Thymus (tissue), 11 donors: ENCODE data around the gene TSPOAP1. TPM values are rescaled to one million over a fixed set of nuclear protein-coding genes. Genes with fewer than 3 reads are reported as not detected.

ENCODE experiments used
- DNase-seq, 9 donors: peaks; one replicate each; pipeline ENCODE4 v3.0.0-alpha.2; 2013; ENCODE audit warnings: low spot score in 9 of 9, low read depth in 6 of 9, missing footprints in 1 of 9
- H3K27ac ChIP-seq, 2 donors: one replicate each; pipeline ENCODE4 v1.5.1; 2013; ENCODE audit warnings: control low read depth in 1 of 2, low read depth in 1 of 2, low read length in 1 of 2, mild to moderate bottlenecking in 1 of 2, moderate library complexity in 1 of 2
- H3K27me3 ChIP-seq, 2 donors: one replicate each; pipeline ENCODE4 v1.5.1; 2013; ENCODE audit warnings: low read length in 1 of 2; ENCODE audit not compliant: control insufficient read depth in 2 of 2, insufficient read depth in 1 of 2
- H3K36me3 ChIP-seq, 2 donors: one replicate each; pipeline ENCODE4 v1.5.1; 2013; ENCODE audit warnings: low read length in 1 of 2, mild to moderate bottlenecking in 1 of 2, moderate library complexity in 1 of 2; ENCODE audit not compliant: control insufficient read depth in 2 of 2, insufficient read depth in 2 of 2
- H3K4me1 ChIP-seq, 2 donors: one replicate each; pipeline ENCODE4 v1.5.1; 2013; ENCODE audit warnings: low read length in 2 of 2; ENCODE audit not compliant: control insufficient read depth in 2 of 2, insufficient read depth in 2 of 2
- H3K4me3 ChIP-seq, 2 donors: one replicate each; pipeline ENCODE4 v1.5.1; 2013; ENCODE audit warnings: low read length in 2 of 2, control low read depth in 1 of 2, mild to moderate bottlenecking in 1 of 2
- H3K9me3 ChIP-seq, 2 donors: one replicate each; pipeline ENCODE4 v1.5.1; 2013; ENCODE audit warnings: low read length in 1 of 2, mild to moderate bottlenecking in 1 of 2; ENCODE audit not compliant: control insufficient read depth in 2 of 2, insufficient read depth in 1 of 2
- WGBS: extraction: QIAGEN DNeasy Blood & Tissue Kit; methylation state at CpG from one replicate; pipeline ENCODE4 v1.1.7; 2013; 5-methylcytosine and 5-hydroxymethylcytosine counted together
- polyA plus RNA-seq: library from polyadenylated mRNA; stranded (reverse); fragments of 200-250 nt; gene quantifications from one replicate; pipeline ENCODE4 v1.2.3, GENCODE V29; 2013
- total RNA-seq: library from RNA; stranded (reverse); fragments of 120-200 nt; gene quantifications from one replicate; pipeline ENCODE4 v1.2.4, GENCODE V29; 2013
- donor health status: healthy.

TSPOAP1 gene
- total and polyA plus RNA-seq, 2 donors: 12.1 to 45.2 TPM

GRCh38 chr17:58291246-58291645, 37.3 kb downstream of the TSPOAP1 start:
- DNase-seq: no peak
- no peaks in the 10 kb centered on the region for H3K4me1 ChIP-seq
- no peaks in the 10 kb centered on the region for H3K36me3 ChIP-seq
- H3K4me3 ChIP-seq: no peak overlapping the region
- no peaks in the 10 kb centered on the region for H3K9me3 ChIP-seq
- WGBS: 96% methylated on average over 5 of the region's 5 CpGs
- H3K27me3 ChIP-seq: no peaks in the 10 kb centered on the region
- no peak overlapping the region for H3K27ac ChIP-seq

GRCh38 chr17:58289869-58290268, 38.7 kb downstream of the TSPOAP1 start:
- H3K36me3 ChIP-seq: no peaks in the 10 kb centered on the region
- no peaks in the 10 kb centered on the region for H3K9me3 ChIP-seq
- 30% methylated on average over 2 of the region's 2 CpGs for WGBS
- no peaks in the 10 kb centered on the region for H3K27me3 ChIP-seq
- H3K4me1 ChIP-seq: no peaks in the 10 kb centered on the region
- no peak for DNase-seq
- no peak overlapping the region for H3K4me3 ChIP-seq
- H3K27ac ChIP-seq: no peak overlapping the region

GRCh38 chr17:58285422-58285810, 43.2 kb downstream of the TSPOAP1 start:
- H3K27ac ChIP-seq: no peak overlapping the region
- H3K36me3 ChIP-seq: no peaks in the 10 kb centered on the region
- no peaks in the 10 kb centered on the region for H3K9me3 ChIP-seq
- no peaks in the 10 kb centered on the region for H3K4me1 ChIP-seq
- H3K27me3 ChIP-seq: peaks cover 0 to 4% of the 10 kb centered on the region in 2 donors
- DNase-seq: no peak
- 96% methylated on average over 3 of the region's 3 CpGs for WGBS
- H3K4me3 ChIP-seq: no peak overlapping the region

- no peaks in the 10 kb centered on the region for H3K9me3 ChIP-seq
- no peak for DNase-seq
- WGBS: 43% methylated on average over 6 of the region's 6 CpGs
- H3K36me3 ChIP-seq: no peaks in the 10 kb centered on the region
- no peak overlapping the region for H3K4me3 ChIP-seq
- no peaks in the 10 kb centered on the region for H3K4me1 ChIP-seq
- peaks cover 0 to 9% of the 10 kb centered on the region in 2 donors for H3K27me3 ChIP-seq
- H3K27ac ChIP-seq: no peak overlapping the region
These were observed 43.8 kb downstream of the TSPOAP1 start for GRCh38 chr17:58284613-58285421.

- no peak overlapping the region for H3K4me3 ChIP-seq
- DNase-seq: no peak
- peaks cover 0 to under 1% of the 10 kb centered on the region in 2 donors for H3K4me1 ChIP-seq
- 89% methylated on average over 12 of the region's 12 CpGs for WGBS
- peaks cover 0 to 17% of the 10 kb centered on the region in 2 donors for H3K27me3 ChIP-seq
- no peaks in the 10 kb centered on the region for H3K9me3 ChIP-seq
- H3K36me3 ChIP-seq: no peaks in the 10 kb centered on the region
- H3K27ac ChIP-seq: no peak overlapping the region
These were observed 44.7 kb downstream of the TSPOAP1 start for GRCh38 chr17:58283674-58284612.

GRCh38 chr17:58282442-58282841, 46.2 kb downstream of the TSPOAP1 start:
- H3K27ac ChIP-seq: no peak overlapping the region
- WGBS: 98% methylated on average over 6 of the region's 6 CpGs
- H3K27me3 ChIP-seq: peaks cover 0 to 28% of the 10 kb centered on the region in 2 donors
- peaks cover 0 to 2% of the 10 kb centered on the region in 2 donors for H3K4me1 ChIP-seq
- no peak overlapping the region for H3K4me3 ChIP-seq
- H3K36me3 ChIP-seq: no peaks in the 10 kb centered on the region
- DNase-seq: no peak
- H3K9me3 ChIP-seq: no peaks in the 10 kb centered on the region

GRCh38 chr17:58281511-58282011, 47.0 kb downstream of the TSPOAP1 start:
- DNase-seq: no peak
- WGBS: 40% methylated on average over 2 of the region's 2 CpGs
- Histone ChIP-seq H3K4me3 (no peak overlapping the region), H3K27me3 (peaks cover 0 to 28% of the 10 kb centered on the region in 2 donors), H3K27ac (no peak overlapping the region), H3K4me1 (peaks cover 0 to 2% of the 10 kb centered on the region in 2 donors), H3K36me3 (no peaks in the 10 kb centered on the region), H3K9me3 (no peaks in the 10 kb centered on the region)

- Histone ChIP-seq H3K27ac (no peak within 1 kb of the TSS), H3K36me3 (no peaks in the 10 kb centered on the region), H3K9me3 (no peaks in the 10 kb centered on the region), H3K4me1 (peaks cover 0 to 2% of the 10 kb centered on the region in 2 donors), H3K27me3 (peaks cover 0 to 28% of the 10 kb centered on the region in 2 donors), H3K4me3 (no peak within 1 kb of the TSS)
- 85% methylated on average over 5 of the region's 5 CpGs for WGBS
- DNase-seq: no peak
These were observed 47.9 kb downstream of the TSPOAP1 start, which contains the start of gene MPO for GRCh38 chr17:58280480-58281217. Gene MPO (minus strand): TSS chr17:58280935. CDS start chr17:58280758, 177 bp downstream.
